Measurements from ENCODE around the gene FCHSD2.
A peak's percentile ranks its signal among the peaks of the same experiment; 100 is the strongest.

FCHSD2 gene

DNA sequence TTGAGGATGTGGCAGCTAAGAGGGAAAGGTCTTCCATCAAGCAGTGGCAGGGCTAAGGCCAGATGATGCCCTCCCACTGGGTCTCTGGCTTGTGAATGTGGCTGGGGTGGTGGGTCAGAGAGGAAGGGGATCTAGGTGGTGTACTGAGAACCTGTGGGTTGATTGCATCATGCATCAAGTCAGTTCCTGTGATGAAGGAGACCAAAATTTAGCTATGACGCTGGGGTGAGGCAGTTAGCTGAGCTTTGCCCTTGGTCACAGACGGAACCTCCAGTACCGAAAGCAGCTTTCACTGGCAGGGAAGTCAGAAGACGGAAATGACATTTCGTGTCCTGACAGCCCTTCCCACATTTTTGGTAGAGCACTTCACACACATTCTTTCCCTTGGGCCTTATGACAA, 307.2 kb downstream of the FCHSD2 start:
- no peak overlapping the region for H3K4me3 ChIP-seq (replicated peaks; ENCODE audit: low read depth, low read length)
- DNase-seq (ENCODE audit: low read depth) = no peak
- TF ChIP-seq CTCF (IDR thresholded peaks at IDR 0.05; ENCODE audit: low read length, missing control alignments) = no peak

- TF ChIP-seq CTCF (IDR thresholded peaks at IDR 0.05; ENCODE audit: low read length, missing control alignments) = no peak
- no peak overlapping the region for H3K4me3 ChIP-seq (replicated peaks; ENCODE audit: low read depth, low read length)
- no peak for DNase-seq (ENCODE audit: low read depth)
These were observed 308.2 kb downstream of the FCHSD2 start for GRCh38 chr11:72833811-72834493.

- no peak overlapping the region for H3K4me3 ChIP-seq (replicated peaks; ENCODE audit: low read depth, low read length)
- no peak for DNase-seq (ENCODE audit: low read depth)
- no peak for TF ChIP-seq CTCF (IDR thresholded peaks at IDR 0.05; ENCODE audit: low read length, missing control alignments)
These were observed 308.9 kb downstream of the FCHSD2 start for GRCh38 chr11:72833083-72833733.

GRCh38 chr11:72832301-72833082, 309.6 kb downstream of the FCHSD2 start:
- no peak overlapping the region for H3K4me3 ChIP-seq (replicated peaks; ENCODE audit: low read depth, low read length)
- DNase-seq (ENCODE audit: low read depth) = no peak
- TF ChIP-seq CTCF (IDR thresholded peaks at IDR 0.05; ENCODE audit: low read length, missing control alignments) = no peak

- peak; percentile 82 for DNase-seq (ENCODE audit: low read depth)
- H3K4me3 ChIP-seq (replicated peaks; ENCODE audit: low read depth, low read length) = no peak overlapping the region
- TF ChIP-seq CTCF (IDR thresholded peaks at IDR 0.05; ENCODE audit: low read length, missing control alignments) = peak; percentile 99
These were observed 310.4 kb downstream of the FCHSD2 start for GRCh38 chr11:72831521-72832300.

DNA sequence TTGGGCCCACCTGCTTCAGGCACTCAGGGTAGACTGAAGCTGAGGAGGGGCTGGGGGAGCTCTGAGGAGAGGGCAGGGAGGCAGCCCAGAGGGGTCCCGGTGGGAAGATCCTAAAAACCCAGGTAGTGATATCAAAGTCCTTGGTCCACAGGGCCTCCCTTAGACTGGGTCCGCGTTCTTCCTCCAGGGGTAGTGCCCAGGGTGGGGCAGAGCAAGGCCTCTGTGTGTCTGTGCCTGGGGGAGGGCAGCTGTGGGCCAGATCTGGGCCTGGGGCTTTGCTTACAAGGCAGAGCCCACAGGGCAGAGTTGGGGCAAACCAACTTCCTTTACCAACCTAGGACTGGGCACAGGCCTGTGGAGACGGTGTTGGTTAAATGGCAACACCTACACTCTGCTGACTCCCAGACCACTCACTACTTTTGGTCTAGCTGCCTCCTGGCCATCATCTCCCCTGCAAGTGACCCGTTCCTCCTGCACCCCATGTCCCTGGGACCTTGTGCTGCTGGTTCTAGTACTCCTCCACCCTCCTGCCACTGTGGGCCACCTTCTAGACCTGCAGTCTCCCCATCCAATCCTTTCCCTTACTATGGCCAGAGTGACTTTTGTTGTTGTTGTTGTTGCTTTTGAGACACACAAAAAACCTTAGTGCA, 312.1 kb downstream of the FCHSD2 start:
- TF ChIP-seq CTCF (IDR thresholded peaks at IDR 0.05; ENCODE audit: low read length, missing control alignments) = no peak
- no peak overlapping the region for H3K4me3 ChIP-seq (replicated peaks; ENCODE audit: low read depth, low read length)
- no peak for DNase-seq (ENCODE audit: low read depth)

Data from fibroblast of pulmonary artery (primary cell).